IMR-90 (cell line): Measurements from ENCODE around the gene LRRC47. TPM values are rescaled to one million over a fixed set of nuclear protein-coding genes. Genes with fewer than 3 reads are reported as not detected.

Source experiments
- ATAC-seq: fragments of 200-7000 bp; cut with Tn5 transposase; 2 replicates; pipeline ENCODE4 v1.9.1; 2020; ENCODE audit warnings: low read depth, mild to moderate bottlenecking, moderate library complexity
- BruUV-seq: library from RNA; stranded (reverse); fragments of 400-500 nt; replicated peaks from 2 replicates; lab custom pipeline; 2021; lab: Mats Ljungman, UMichigan
- CTCF ChIA-PET: fragments of 300-600 bp; formaldehyde crosslinking; extraction: SDS; loops from one replicate; lab custom pipeline; 2021; ENCODE audit warnings: antibody characterized with exemption; lab: Yijun Ruan, JAX
- POLR2A ChIA-PET: fragments of 300-600 bp; sonication (Branson Sonifier 250); formaldehyde crosslinking; loops from one replicate; lab custom pipeline; 2022; ENCODE audit warnings: antibody characterized with exemption; ENCODE audit not compliant: unreplicated experiment; lab: Charles Lee
- DNase-seq: peaks from one replicate; pipeline ENCODE4 v3.0.0; 2013
- H2AFZ ChIP-seq: replicated peaks from 2 replicates; pipeline ENCODE3; 2013; ENCODE audit warnings: low read length, mild to moderate bottlenecking; ENCODE audit not compliant: poor library complexity
- H2AK5ac ChIP-seq: 2 replicates; pipeline ENCODE4 v1.6.1; 2013; ENCODE audit warnings: low read depth, low read length, inconsistent platforms
- H2AK9ac ChIP-seq: replicated peaks from 2 replicates; pipeline ENCODE3; 2013; ENCODE audit warnings: mild to moderate bottlenecking, low read depth, low read length, moderate library complexity; ENCODE audit not compliant: poor library complexity
- H2BK120ac ChIP-seq: 2 replicates; pipeline ENCODE4 v1.6.1; 2013; ENCODE audit warnings: low read depth, low read length, inconsistent platforms
- H2BK15ac ChIP-seq: 3 replicates; pipeline ENCODE4 v1.6.1; 2013; ENCODE audit warnings: low read depth, low read length, inconsistent platforms
- H2BK20ac ChIP-seq: 2 replicates; pipeline ENCODE4 v1.6.1; 2013; ENCODE audit warnings: low read depth, mild to moderate bottlenecking, inconsistent platforms, low read length, moderate library complexity
- H2BK5ac ChIP-seq: 2 replicates; pipeline ENCODE4 v1.6.1; 2013; ENCODE audit warnings: mild to moderate bottlenecking, low read depth, low read length, inconsistent platforms; ENCODE audit not compliant: poor library complexity, severe bottlenecking
- H3K14ac ChIP-seq: replicated peaks from 2 replicates; pipeline ENCODE4 v1.6.1; 2013; ENCODE audit warnings: low read depth, low read length, inconsistent platforms
- H3K18ac ChIP-seq: 2 replicates; pipeline ENCODE4 v1.6.1; 2013; ENCODE audit warnings: low read depth, low read length, control low read depth
- H3K23ac ChIP-seq: 2 replicates; pipeline ENCODE4 v1.6.1; 2013; ENCODE audit warnings: low read depth, low read length, inconsistent platforms
- H3K27ac ChIP-seq: 2 replicates; pipeline ENCODE4 v1.5.1; 2013; ENCODE audit warnings: mild to moderate bottlenecking, control low read depth, low read length; ENCODE audit not compliant: insufficient read depth
- H3K27me3 ChIP-seq: 2 replicates; pipeline ENCODE4 v1.6.1; 2013; ENCODE audit warnings: low read length; ENCODE audit not compliant: control insufficient read depth, insufficient read depth
- H3K36me3 ChIP-seq: 2 replicates; pipeline ENCODE4 v1.6.1; 2013; ENCODE audit warnings: low read length, mixed read lengths; ENCODE audit not compliant: control insufficient read depth, insufficient read depth
- H3K4ac ChIP-seq: 2 replicates; pipeline ENCODE4 v1.6.1; 2013; ENCODE audit warnings: low read depth, low read length, inconsistent platforms
- H3K4me1 ChIP-seq: 2 replicates; pipeline ENCODE4 v1.6.1; 2013; ENCODE audit warnings: low read length, mixed read lengths; ENCODE audit not compliant: control insufficient read depth, insufficient read depth
- H3K4me2 ChIP-seq: 2 replicates; pipeline ENCODE4 v1.6.1; 2013; ENCODE audit warnings: low read depth, mild to moderate bottlenecking, control low read depth, low read length, moderate library complexity
- H3K4me3 ChIP-seq: 2 replicates; pipeline ENCODE4 v1.5.1; 2013; ENCODE audit warnings: low read depth, mild to moderate bottlenecking, control low read depth, low read length, moderate library complexity; ENCODE audit not compliant: insufficient read depth
- H3K56ac ChIP-seq: 2 replicates; pipeline ENCODE4 v1.6.1; 2013; ENCODE audit warnings: low read length, inconsistent platforms; ENCODE audit not compliant: insufficient read depth; ENCODE audit errors: extremely low read depth
- H3K79me1 ChIP-seq, 2 experiments: 2 replicates each; pipeline ENCODE4 v1.6.1; 2013; ENCODE audit warnings: low read length in 2 of 2, inconsistent platforms in 1 of 2, low read depth in 1 of 2
- H3K9ac ChIP-seq: 2 replicates; pipeline ENCODE4 v1.6.1; 2013; ENCODE audit warnings: low read depth, low read length, control low read depth
- H3K9me1 ChIP-seq: 2 replicates; pipeline ENCODE4 v1.6.1; 2013; ENCODE audit warnings: low read length, inconsistent platforms; ENCODE audit not compliant: insufficient read depth
- H3K9me3 ChIP-seq: 2 replicates; pipeline ENCODE4 v1.6.1; 2013; ENCODE audit warnings: low read length; ENCODE audit not compliant: control insufficient read depth, insufficient read depth
- H4K20me1 ChIP-seq: 2 replicates; pipeline ENCODE4 v1.6.1; 2013; ENCODE audit warnings: low read length, inconsistent platforms; ENCODE audit not compliant: insufficient read depth
- H4K5ac ChIP-seq: 2 replicates; pipeline ENCODE4 v1.6.1; 2013; ENCODE audit warnings: mild to moderate bottlenecking, low read depth, low read length, control low read depth
- H4K8ac ChIP-seq, 2 experiments: 2 replicates each; pipeline ENCODE4 v1.6.1; 2013; ENCODE audit warnings: low read depth in 2 of 2, low read length in 2 of 2, control low read depth in 1 of 2, inconsistent platforms in 1 of 2
- H4K91ac ChIP-seq: 2 replicates; pipeline ENCODE4 v1.6.1; 2013; ENCODE audit warnings: low read depth, low read length, inconsistent platforms; ENCODE audit not compliant: insufficient read depth
- CEBPB ChIP-seq: IDR thresholded peaks from 2 replicates; pipeline ENCODE4 v1.6.1; 2012; ENCODE audit warnings: low read depth, low read length, improper control_type of control experiment
- MAZ ChIP-seq: IDR thresholded peaks from 2 replicates; pipeline ENCODE4 v1.6.1; 2012; ENCODE audit warnings: low read depth, mild to moderate bottlenecking, low read length, improper control_type of control experiment, moderate library complexity, borderline replicate concordance
- NFE2L2 ChIP-seq: fragments of 150-350 bp; IDR thresholded peaks from 2 replicates; pipeline ENCODE4 v1.6.1; 2016; ENCODE audit warnings: low read depth, mild to moderate bottlenecking, low read length
- WGBS, 2 experiments: methylation state at CpG; one replicate each; pipeline versions ENCODE4 v1.1.5 to v1.1.7; 2013; ENCODE audit warnings: missing lambda C conversion rate in 2 of 2; ENCODE audit not compliant: insufficient read length in 1 of 2; ENCODE audit errors: extremely low coverage in 2 of 2; 5-methylcytosine and 5-hydroxymethylcytosine counted together
- dilution Hi-C: fragments of 300-500 bp; cut with HindIII; formaldehyde crosslinking; loops from one replicate; pipeline ENCODE4 v1.14.3; 2018; ENCODE audit warnings: low sequenced_read_pairs; ENCODE audit not compliant: unreplicated experiment
- in situ Hi-C: fragments of 300-500 bp; cut with MboI; formaldehyde crosslinking; loops from 3 replicates; pipeline ENCODE4 v1.14.3; 2019; ENCODE audit warnings: low sequenced_read_pairs, inconsistent platforms, mixed read lengths
- intact Hi-C: fragments of 100-400 bp; cut with micrococcal nuclease; formaldehyde crosslinking; loops from 2 replicates; pipeline ENCODE4 v1.10.0; 2022
- polyA plus RNA-seq, 3 experiments: library from polyadenylated mRNA; depleted of rRNA; stranded (reverse); fragments of >200 nt; gene quantifications; 2 replicates each; pipeline ENCODE4 v1.2.3, GENCODE V29; 2012; ENCODE audit warnings: low replicate concordance in 1 of 3
- total RNA-seq: library from RNA; depleted of rRNA; stranded (reverse); fragments of >200 nt; gene quantifications from 2 replicates; pipeline ENCODE4 v1.2.3, GENCODE V29; 2012

The LRRC47 gene
- total and polyA plus RNA-seq, 2 of the 4 experiments (the other 2 are of a cell fraction), result 15.2 to 19.7 TPM

- Histone ChIP-seq H3K56ac (no peak within 1 kb of the TSS), H3K23ac (peak within 1 kb of the TSS; percentile 59; the same call in 1 of the 2 replicates), H2AK9ac (peak within 1 kb of the TSS; percentile 72), H3K4me1 (peaks cover 18% of the 10 kb centered on the region), H3K4me3 (peak within 1 kb of the TSS; percentile 82), H3K9ac (peak within 1 kb of the TSS; percentile 73), H2BK120ac (0 out of 2 replicates have a peak within 1 kb of the TSS, but pooled peaks have one; percentile 8), H3K36me3 (no peaks in the 10 kb centered on the region), H3K18ac (peak within 1 kb of the TSS; percentile 59; the same call in 1 of the 2 replicates), H2AK5ac (no peak within 1 kb of the TSS), H3K4me2 (peak within 1 kb of the TSS; percentile 91), H2BK20ac (no peak within 1 kb of the TSS), H2BK5ac (no peak within 1 kb of the TSS), H2AFZ (peak within 1 kb of the TSS; percentile 97), H4K20me1 (no peaks in the 10 kb centered on the region), H4K8ac (peak within 1 kb of the TSS; percentile 23 to 74; a peak in 3 of 4 replicates), H3K27ac (no peak within 1 kb of the TSS; the same call in 1 of the 2 replicates), H4K5ac (peak within 1 kb of the TSS; percentile 51; the same call in 1 of the 2 replicates), H3K9me1 (peaks cover 4% of the 10 kb centered on the region; the same call in 1 of the 2 replicates), H3K14ac (no peak within 1 kb of the TSS), H3K27me3 (no peaks in the 10 kb centered on the region), H2BK15ac (no peak within 1 kb of the TSS), H4K91ac (no peak within 1 kb of the TSS; the same call in none of the 2 replicates), H3K4ac (peak within 1 kb of the TSS; percentile 35), H3K9me3 (no peaks in the 10 kb centered on the region), H3K79me1 (no peaks in the 10 kb centered on the region)
- dilution Hi-C loops, result no loop called here
- ChIA-PET CTCF (no interaction called here), POLR2A (no interaction called here)
- peak; percentile 2 for ATAC-seq
- no TSS peak for BruUV-seq
- in situ Hi-C loops, result no loop called here
- whole genome bisulfite sequencing, 2 experiments, result 27% methylated on average over 10 of the region's 55 CpGs; no CpG with 5 or more reads in 1 of the 2 experiments
- TF ChIP-seq NFE2L2, result no peak
- peak; percentile 39; the same call in 1 of the 2 replicates for TF ChIP-seq MAZ
- no peak for TF ChIP-seq CEBPB
- intact Hi-C loops, result loop anchor here (2.0 kb wide), 1 partner anchor 26 kb away; no protein-coding TSS in a partner anchor
- DNase-seq, result no peak
Measured at GRCh38 chr1:3772715-3773571, 23.4 kb downstream of the LRRC47 start, which contains the start of gene SMIM1. Gene SMIM1, plus strand, starts transcription at chr1:3772749. Its CDS starts 2,625 bp downstream, at chr1:3775374.
